ENCODE measurements around the gene C9orf72.
A peak's percentile ranks its signal among the peaks of the same experiment; 100 is the strongest.

The C9orf72 gene

DNA sequence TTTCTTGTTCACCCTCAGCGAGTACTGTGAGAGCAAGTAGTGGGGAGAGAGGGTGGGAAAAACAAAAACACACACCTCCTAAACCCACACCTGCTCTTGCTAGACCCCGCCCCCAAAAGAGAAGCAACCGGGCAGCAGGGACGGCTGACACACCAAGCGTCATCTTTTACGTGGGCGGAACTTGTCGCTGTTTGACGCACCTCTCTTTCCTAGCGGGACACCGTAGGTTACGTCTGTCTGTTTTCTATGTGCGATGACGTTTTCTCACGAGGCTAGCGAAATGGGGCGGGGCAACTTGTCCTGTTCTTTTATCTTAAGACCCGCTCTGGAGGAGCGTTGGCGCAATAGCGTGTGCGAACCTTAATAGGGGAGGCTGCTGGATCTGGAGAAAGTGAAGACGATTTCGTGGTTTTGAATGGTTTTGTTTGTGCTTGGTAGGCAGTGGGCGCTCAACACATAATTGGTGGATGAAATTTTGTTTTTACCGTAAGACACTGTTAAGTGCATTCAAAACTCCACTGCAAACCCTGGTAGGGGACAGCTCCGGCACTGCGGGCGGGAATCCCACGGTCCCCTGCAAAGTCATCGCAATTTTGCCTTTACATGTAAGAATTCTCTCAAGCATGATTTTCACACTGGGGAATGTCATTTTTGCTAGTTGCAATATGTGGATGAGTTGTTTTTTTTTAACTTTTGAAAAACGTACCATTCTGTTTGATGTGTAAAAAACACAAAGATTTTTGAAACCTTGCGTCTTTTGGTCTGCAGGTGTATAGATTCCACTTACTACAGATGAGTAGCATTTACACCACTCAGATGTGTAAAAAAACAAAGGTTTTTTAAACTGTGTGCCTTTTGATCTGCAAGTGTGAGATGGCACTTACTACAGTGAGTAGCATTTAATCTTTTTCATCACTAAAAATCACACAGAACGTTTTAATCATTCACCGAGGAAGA is 631 bp upstream of the C9orf72 start:
- H3K79me2 ChIP-seq (ENCODE audit: insufficient read depth, low read length) = no peaks in the 10 kb centered on the region
- H3K9me3 ChIP-seq (ENCODE audit: insufficient read depth, low read length) = peaks cover 7% of the 10 kb centered on the region; the same call in 1 of the 2 replicates
- TF ChIP-seq EZH2phosphoT487 (conservative IDR thresholded peaks at IDR 0.05; ENCODE audit: low read length) (no peak), CTCF (IDR thresholded peaks at IDR 0.05; ENCODE audit: insufficient read depth, low read length, poor library complexity, severe bottlenecking) (no peak)
- H3K4me3 ChIP-seq (ENCODE audit: insufficient read depth, low read length, poor library complexity, severe bottlenecking) = peak overlapping the region; percentile 64
- H2AFZ ChIP-seq (ENCODE audit: low read depth, low read length, severe bottlenecking) = peak overlapping the region; percentile 68
- no peaks in the 10 kb centered on the region for H3K27me3 ChIP-seq (ENCODE audit: low read length)
- no peaks in the 10 kb centered on the region for H4K20me1 ChIP-seq (ENCODE audit: low read depth, low read length)
- H3K4me2 ChIP-seq (ENCODE audit: low read depth, low read length, poor library complexity, severe bottlenecking) = peak overlapping the region; percentile 80
- H3K27ac ChIP-seq (ENCODE audit: low read depth, low read length) = peak overlapping the region; percentile 85
- H3F3A ChIP-seq (ENCODE audit: insufficient read depth) = no peaks in the 10 kb centered on the region
- no peaks in the 10 kb centered on the region for H3K9me2 ChIP-seq (replicated peaks; ENCODE audit: insufficient read depth, low read length)
- peak overlapping the region; percentile 84 for H3K9ac ChIP-seq (ENCODE audit: low read length)
- H3K36me3 ChIP-seq (ENCODE audit: low read length) = no peaks in the 10 kb centered on the region

GRCh38 chr9:27572566-27572917 is 739 bp downstream of the C9orf72 start:
- Histone ChIP-seq H2AFZ (ENCODE audit: low read depth, low read length, severe bottlenecking) (peak overlapping the region; percentile 84), H3K9me2 (replicated peaks; ENCODE audit: insufficient read depth, low read length) (no peaks in the 10 kb centered on the region), H3K27ac (ENCODE audit: low read depth, low read length) (no peak overlapping the region), H3K79me2 (ENCODE audit: insufficient read depth, low read length) (no peaks in the 10 kb centered on the region), H3K9me3 (ENCODE audit: insufficient read depth, low read length) (peaks cover 7% of the 10 kb centered on the region; the same call in 1 of the 2 replicates), H3K9ac (ENCODE audit: low read length) (peak overlapping the region; percentile 84), H3K36me3 (ENCODE audit: low read length) (no peaks in the 10 kb centered on the region), H3K27me3 (ENCODE audit: low read length) (no peaks in the 10 kb centered on the region), H4K20me1 (ENCODE audit: low read depth, low read length) (no peaks in the 10 kb centered on the region), H3K4me3 (ENCODE audit: insufficient read depth, low read length, poor library complexity, severe bottlenecking) (peak overlapping the region; percentile 64), H3K4me2 (ENCODE audit: low read depth, low read length, poor library complexity, severe bottlenecking) (peak overlapping the region; percentile 80), H3F3A (ENCODE audit: insufficient read depth) (no peaks in the 10 kb centered on the region)
- TF ChIP-seq CTCF (IDR thresholded peaks at IDR 0.05; ENCODE audit: insufficient read depth, low read length, poor library complexity, severe bottlenecking) (no peak), EZH2phosphoT487 (conservative IDR thresholded peaks at IDR 0.05; ENCODE audit: low read length) (no peak)

GRCh38 chr9:27572061-27572460 is 1.2 kb downstream of the C9orf72 start:
- no peak for TF ChIP-seq EZH2phosphoT487 (conservative IDR thresholded peaks at IDR 0.05; ENCODE audit: low read length)
- no peak for TF ChIP-seq CTCF (IDR thresholded peaks at IDR 0.05; ENCODE audit: insufficient read depth, low read length, poor library complexity, severe bottlenecking)
- peak overlapping the region; percentile 80 for H3K4me2 ChIP-seq (ENCODE audit: low read depth, low read length, poor library complexity, severe bottlenecking)
- H3K4me3 ChIP-seq (ENCODE audit: insufficient read depth, low read length, poor library complexity, severe bottlenecking) = peak overlapping the region; percentile 64
- peak overlapping the region; percentile 84 for H3K9ac ChIP-seq (ENCODE audit: low read length)
- H3K79me2 ChIP-seq (ENCODE audit: insufficient read depth, low read length) = no peaks in the 10 kb centered on the region
- no peaks in the 10 kb centered on the region for H3K36me3 ChIP-seq (ENCODE audit: low read length)
- H3K9me3 ChIP-seq (ENCODE audit: insufficient read depth, low read length) = peaks cover 7% of the 10 kb centered on the region; the same call in 1 of the 2 replicates
- H2AFZ ChIP-seq (ENCODE audit: low read depth, low read length, severe bottlenecking) = no peak overlapping the region
- no peaks in the 10 kb centered on the region for H4K20me1 ChIP-seq (ENCODE audit: low read depth, low read length)
- H3K9me2 ChIP-seq (replicated peaks; ENCODE audit: insufficient read depth, low read length) = no peaks in the 10 kb centered on the region
- H3F3A ChIP-seq (ENCODE audit: insufficient read depth) = no peaks in the 10 kb centered on the region
- no peaks in the 10 kb centered on the region for H3K27me3 ChIP-seq (ENCODE audit: low read length)
- H3K27ac ChIP-seq (ENCODE audit: low read depth, low read length) = no peak overlapping the region
